CD4-positive, alpha-beta T cell treated with Interleukin-21 for 1 hour (primary cell): ENCODE data around the gene ZNRF2.
A peak's percentile ranks its signal among the peaks of the same experiment; 100 is the strongest.

Experiments
- DNase-seq: peaks from one replicate; pipeline ENCODE4 v3.0.0-alpha.2; 2020

The ZNRF2 gene

DNA sequence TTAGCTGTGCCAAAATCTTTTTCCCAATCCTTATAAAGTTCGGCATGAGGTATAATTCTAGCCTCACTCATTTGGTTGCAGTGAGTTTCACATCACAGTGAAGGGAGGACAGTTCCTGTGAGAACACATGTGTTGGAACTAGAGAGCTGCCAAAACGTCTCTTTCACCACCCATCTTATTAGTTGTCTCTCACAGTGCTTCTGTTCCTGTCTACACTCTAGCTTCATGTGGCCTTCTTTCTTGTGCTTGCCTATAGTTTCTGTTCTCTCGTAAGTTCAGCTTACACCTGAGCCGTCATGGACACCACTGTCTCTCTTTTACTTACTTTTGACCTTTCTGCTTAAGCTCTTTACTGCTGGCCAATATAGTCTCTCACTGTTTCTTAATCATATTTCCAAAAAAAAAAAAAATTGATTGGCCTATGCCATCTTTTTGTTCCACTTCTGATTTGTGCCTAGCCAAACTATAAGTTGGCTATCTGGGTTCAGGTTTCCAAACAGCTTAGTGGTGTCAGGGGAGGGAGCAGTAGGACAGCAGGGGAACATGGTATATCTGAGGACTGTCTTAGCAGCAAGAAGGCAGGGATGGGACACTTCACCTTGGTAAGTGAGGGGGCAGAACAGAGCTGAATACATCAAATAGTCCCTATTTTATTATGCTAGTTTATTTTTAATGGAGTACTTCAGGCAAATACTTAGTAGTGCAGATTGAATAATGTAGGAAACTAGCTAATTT is 38.0 kb downstream of the ZNRF2 start:
- peak; percentile 57 for DNase-seq

DNA sequence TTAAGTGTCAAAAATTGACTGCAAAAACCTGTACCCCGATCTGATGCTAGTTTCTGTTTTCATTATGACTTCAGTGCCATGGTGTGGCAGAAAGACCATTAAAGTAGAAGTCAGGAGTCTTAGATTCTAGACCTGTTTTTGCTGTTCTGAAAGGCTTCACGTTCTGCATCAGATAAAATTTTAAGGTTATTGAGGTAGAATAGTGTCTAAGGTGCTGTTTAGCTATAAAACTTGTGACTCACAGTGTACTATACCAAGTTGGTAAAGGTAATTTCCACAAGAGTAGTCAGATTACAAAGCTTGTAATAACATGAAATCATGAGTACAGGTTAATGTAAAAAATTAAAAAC is 38.6 kb downstream of the ZNRF2 start:
- DNase-seq = peak; percentile 40

DNA sequence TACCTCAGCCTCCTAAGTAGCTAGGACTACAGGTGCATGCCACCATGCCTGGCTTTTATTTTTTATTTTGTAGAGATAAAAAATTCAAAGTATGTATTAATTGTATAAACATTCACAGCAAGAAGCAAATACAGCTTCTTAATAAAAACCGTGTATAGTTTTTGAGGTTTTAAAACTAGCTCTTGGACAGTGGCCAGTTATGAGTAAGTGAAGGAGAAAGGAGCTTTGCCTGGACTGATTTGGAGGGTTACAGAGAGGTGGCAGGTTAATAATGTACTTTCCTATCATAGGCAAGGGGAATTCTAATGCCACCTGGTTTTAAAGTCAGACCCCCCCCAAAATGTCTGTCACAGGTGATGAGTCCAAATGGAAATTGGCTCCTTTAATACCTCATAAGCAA is 43.4 kb downstream of the ZNRF2 start:
- no peak for DNase-seq

DNA sequence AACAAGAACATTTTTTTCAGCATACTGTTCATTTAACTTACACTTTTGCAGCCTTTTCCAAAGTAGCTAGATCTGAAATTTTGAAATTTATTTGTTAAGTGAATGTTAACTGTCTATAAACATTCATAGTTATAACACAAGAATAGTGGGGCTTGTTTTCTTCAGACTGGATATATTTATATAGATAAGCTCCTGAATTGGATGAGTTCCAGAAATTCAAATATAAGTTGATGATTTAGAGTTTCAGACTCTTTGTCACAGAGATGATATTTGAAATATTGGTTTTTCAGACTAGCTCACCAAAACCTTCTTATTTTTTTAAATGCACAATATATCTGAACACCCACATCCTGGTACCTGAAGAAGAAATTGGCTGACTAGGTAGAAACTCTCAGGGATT is 44.0 kb downstream of the ZNRF2 start:
- DNase-seq = no peak

DNA sequence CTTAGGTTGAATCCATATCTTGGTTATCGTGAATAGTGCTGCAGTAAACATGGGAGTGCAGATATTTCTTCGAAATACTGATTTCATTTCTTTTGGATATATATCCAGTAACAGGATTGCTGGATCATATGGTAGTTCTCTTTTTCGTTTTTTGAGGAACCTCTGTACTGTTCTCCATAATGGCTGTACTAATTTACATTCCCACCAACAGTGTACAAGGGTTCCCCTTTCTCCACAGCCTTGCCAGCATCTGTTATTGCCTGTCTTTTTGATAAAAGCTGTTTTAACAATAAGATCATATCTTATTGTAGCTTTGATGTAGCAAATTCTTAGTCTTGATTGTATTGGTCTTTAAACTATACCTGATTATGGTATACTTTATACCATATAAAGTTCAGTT is 45.3 kb downstream of the ZNRF2 start:
- DNase-seq = no peak

DNA sequence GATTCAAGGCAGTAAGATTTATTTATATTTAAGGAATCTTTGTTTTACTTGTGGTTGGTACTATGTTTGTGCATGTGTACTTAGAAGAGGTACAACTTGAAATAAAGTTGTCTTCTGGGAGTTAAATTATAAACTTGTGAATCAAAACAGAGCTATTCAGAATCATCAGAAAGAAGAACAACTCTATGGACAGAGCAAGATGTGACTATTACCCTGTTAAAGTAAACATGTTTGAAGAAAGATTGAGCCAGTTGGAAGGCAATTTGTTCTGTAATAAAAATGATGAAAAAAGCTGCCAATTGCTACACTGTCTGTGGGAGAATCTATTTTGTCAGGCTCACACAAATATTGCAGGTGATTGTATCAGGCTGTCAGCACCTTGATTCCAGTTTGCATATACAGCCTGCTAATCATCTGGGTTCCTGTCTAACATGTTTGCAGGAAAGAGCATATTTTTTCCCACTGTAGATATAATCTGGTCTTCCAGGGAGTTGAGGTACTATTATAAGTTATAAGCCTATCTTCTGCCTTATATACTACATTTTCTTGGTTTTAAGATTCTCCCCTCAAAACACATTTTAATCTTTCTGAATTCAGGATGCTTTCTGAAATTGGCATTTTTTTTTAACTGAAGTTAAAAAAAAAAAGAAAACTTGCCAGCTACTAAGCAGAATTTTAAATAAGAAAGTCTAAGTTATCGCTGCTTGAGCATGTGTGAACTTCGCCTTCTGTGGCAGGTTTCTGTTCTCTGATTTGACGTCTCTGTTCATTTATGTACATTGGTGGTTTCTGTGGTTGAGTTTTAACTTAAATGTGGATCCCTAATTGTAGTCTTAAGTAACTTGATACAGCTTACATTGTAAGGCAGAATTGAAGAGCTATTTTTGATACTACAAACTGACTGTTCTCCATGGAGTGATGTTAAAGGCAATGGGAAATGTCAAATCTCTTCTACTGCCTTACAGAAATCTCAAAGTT is 46.0 kb downstream of the ZNRF2 start:
- peak; percentile 71 for DNase-seq

DNA sequence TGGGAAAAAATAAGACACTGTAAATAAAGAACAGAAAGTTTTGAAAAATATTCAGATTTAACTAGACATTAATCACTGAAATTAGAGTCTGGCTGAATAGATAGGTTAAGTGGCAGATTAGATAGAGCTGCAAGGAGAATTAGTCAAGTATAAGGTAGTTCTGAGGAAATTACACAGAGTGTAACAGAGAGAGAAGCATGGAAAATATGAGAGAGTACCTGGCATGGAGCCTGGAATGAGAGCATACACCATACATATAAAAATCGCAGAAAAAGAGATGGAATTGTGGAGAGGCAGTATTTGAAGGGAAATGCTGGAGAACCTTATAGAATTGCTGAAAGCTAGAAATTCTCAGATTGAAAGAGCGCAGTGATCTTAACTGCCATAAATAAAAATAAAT is 46.9 kb downstream of the ZNRF2 start:
- DNase-seq = no peak

DNA sequence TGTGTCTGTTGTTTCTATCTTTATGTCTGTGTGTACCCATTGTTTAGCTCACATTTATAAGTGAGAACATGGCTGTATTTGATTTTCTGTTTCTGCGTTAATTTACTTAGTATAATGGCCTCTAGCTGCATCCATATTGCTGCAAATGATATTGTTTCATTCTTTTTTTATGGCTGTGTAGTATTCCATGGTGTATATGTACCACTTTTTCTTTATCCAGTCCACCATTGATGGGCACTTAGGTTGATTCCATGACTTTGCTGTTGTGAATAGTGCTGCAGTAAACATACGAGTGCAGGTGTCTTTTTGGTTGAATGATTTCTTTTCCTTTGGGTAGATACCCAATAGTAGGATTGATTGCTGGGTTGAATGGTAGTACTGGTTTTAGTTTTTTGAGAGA is 48.2 kb downstream of the ZNRF2 start:
- no peak for DNase-seq

DNA sequence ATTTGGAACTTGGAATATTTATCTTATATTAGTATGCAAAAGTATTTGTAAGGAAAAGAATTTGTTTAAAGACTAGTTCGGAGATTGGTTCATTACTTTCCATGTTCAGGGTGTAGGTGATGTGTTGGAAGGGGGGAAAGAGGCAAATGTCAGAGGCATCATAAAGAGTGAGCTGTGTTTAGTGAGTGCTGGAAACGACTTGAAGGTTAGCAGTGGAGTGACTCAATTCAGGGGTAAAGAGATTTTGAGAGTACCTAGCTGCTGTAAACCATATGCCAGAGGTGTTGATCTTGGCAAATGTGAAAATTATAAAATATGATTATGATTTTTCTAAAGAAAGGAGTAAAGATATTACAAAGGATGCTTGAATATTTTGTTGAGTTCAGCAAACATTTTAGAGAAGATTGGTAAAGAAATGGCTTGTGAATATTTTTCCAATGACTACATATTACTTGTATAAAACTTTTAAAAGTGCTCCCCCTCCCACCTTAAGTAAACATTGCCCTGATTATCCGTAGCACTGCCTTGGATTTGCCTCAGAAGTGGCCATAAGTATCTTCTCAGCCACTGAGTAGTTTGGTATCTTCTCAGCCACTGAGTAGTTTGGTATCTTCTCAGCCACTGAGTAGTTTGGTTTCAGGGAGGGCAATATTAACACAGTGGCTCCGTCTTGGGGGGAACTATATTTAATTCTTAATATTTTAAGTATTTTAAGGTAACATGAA is 51.5 kb downstream of the ZNRF2 start:
- no peak for DNase-seq

DNA sequence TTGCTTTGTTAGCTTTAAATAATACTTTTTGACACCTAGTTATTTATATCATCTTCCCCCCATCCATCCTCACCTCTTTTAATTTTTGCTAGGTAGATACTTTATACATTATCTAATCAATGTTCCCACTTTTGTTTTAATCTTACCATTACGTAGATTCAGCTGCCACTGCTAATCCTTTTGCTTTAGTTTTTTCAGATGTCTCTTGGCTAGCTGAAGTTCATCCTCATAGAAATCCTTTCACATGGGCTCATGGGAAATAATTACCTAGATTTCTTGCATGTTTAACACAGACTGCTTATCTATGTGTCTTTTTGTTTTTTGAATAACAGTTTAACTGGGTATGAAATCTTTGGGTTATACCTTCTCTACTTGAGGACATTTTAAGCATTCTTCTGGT is 60.1 kb downstream of the ZNRF2 start:
- no peak for DNase-seq

DNA sequence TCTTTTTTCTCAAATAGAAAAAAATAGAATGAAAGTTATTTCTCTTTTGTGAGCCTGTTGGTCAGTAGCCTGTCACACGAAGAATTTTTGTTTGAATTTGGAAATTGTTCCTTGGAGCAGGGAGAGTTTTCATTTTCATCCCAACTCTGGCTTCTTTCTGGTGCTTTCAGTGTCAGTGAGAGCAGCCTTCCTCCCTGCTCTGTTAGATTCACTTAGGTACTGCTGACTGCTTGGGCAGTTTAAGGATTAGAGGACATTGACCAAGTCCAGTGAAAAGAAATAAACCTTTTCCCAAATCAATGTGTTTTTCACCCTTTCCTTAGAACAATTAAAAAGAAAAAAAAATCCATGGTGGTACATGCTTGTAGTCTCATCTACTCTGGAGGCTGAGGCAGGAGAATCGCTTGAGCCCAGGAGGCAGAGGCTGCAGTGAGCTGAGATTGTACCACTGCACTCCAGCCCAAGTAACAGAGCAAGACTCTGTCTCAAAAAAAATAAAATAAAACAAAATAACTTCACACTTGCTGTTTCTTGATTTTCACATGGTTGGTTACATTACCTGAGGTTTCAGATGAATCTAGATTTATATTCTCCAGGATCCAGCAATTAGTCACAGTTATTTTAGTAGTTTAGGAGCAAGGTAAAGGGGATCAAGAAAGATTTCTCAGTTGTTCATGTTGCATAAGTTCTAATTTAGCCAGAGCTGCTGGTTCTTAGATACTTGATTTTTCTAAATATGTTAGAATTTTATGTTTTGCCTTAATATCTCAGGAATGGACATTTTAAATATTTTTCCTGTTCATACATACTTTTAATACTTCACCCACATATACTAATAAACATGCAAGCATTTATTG is 63.1 kb downstream of the ZNRF2 start:
- peak; percentile 7 for DNase-seq

DNA sequence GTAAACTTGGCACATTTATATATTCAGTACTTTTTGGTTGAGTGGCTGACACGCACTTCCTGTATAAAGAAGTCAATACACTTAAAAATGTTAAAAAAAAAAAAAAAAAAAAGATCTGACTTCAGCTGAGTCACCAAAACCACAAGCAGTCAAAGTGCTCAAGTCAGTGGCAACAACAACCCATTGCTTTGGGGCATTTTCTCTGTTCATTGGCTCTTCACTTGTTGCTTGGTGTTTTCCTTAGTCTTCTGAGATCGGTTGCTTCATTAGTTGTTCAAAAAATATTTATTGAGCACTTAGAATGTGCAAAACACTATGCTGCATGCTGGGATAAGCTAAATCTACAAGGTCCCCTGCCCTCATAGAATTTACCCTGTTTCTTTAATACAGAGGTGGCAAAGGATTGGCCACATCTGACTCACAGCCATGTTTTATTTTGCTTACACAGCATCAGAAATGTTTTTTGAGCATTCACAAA is 63.7 kb downstream of the ZNRF2 start:
- DNase-seq = peak; percentile 85

DNA sequence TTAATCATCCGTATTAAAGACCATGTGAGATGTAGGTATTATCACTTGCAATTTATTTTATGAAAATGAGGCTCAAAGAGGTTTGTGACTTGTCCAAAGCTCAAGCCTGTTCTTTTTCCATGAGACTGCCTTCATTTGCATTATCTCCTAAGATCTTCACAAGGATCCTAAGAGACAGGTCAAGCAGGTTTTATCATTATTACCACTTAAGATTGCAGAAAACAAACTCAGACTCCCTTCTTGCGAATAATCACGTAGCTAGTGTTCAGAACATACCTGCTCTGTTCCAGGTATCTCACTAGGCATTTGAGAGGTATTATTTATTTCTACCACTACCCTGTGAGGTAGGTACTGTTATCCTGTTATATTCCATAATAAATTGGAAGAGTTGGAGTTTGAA is 64.8 kb downstream of the ZNRF2 start:
- DNase-seq = no peak

DNA sequence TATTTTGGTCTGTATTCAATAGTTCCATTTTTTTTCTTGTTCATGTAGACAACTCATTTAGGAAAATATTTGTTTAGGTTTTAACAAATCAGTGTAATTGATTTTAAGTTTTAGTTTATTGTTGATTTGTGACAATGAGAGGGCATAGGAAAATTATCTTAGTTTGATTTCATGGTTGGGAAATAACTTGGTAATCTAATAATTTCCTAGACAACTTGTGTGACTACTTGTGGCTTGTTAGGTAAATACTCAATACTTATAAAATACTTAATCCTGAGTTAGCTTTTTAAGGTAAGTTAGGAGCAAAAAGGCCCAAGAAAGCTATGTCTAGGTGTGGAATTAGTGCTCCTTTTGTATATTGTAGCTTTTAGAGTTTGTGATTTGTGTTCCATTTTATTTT is 65.4 kb downstream of the ZNRF2 start:
- DNase-seq = no peak

DNA sequence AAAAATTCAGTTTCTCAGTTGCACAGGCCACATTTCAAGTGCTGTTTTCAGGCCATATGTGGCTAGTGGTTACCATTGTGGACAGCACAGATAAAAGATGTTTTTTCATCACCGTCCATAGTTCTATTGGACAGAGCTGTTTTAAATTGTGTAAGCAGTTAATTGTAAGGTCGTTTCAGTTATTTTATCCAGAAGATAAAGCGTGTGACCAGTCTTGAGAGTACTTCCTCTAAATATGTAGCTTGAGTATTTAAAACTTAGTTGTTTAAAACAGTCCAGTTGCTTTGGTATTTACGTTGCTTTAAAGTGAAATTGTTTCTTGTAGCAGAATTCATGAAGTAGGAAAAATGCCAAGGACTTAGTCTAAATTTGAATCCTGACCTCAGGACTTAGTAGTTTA is 66.9 kb downstream of the ZNRF2 start:
- no peak for DNase-seq

DNA sequence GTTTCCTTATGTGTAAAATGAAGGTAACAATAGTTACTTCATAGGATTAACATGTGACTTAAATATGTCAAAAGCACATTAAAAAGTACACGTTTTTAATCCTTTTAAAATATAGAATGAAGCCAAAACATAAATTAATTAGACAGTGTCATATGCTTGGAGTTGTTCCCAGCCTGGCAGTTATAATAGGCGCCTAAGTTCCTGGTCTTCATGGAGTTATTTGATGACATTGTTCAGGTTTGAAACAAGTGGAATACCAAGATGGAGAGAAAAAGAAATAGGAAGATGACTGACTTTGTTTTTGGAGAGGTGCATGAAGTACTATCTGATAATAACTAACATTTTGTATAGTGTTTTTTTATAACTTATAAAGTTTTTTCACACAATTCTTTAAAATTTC is 67.3 kb downstream of the ZNRF2 start:
- DNase-seq = no peak

DNA sequence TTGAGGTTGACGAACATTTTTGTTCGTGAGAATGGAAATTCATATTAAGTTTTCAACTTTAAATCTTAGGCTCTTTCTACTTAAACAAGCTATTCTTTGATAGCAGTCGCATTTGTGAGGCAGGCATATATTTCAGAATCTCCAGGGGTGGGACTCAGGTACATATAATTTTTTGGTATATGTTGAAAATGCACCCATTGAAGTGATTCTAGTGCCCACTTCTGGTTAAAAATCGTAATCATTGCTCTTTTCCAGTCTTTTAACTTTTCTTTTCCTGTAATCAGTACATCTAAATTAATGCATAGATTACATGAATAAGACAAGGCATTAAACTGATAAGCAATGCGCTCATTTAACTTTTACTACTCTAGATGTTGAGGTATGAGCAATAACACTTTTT is 67.8 kb downstream of the ZNRF2 start:
- DNase-seq = peak; percentile 51

DNA sequence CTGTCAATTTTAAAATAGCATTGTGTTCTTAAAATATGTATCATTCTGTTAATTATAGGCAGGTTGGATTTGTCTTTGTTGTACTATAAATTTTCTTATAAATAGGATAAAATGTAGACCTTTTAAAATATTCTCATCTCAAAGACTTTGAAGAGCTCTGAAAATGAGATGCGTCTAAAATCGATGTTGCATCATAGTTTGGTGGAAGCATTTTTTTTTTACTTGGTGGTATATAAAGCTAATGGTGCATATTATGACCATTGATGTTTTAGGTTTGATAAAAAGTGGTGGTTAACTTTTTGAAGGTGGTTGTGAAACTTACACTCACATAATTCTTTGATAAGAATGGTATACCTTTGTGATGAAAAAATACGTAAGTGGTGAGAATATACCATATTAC is 69.1 kb downstream of the ZNRF2 start:
- DNase-seq = no peak

DNA sequence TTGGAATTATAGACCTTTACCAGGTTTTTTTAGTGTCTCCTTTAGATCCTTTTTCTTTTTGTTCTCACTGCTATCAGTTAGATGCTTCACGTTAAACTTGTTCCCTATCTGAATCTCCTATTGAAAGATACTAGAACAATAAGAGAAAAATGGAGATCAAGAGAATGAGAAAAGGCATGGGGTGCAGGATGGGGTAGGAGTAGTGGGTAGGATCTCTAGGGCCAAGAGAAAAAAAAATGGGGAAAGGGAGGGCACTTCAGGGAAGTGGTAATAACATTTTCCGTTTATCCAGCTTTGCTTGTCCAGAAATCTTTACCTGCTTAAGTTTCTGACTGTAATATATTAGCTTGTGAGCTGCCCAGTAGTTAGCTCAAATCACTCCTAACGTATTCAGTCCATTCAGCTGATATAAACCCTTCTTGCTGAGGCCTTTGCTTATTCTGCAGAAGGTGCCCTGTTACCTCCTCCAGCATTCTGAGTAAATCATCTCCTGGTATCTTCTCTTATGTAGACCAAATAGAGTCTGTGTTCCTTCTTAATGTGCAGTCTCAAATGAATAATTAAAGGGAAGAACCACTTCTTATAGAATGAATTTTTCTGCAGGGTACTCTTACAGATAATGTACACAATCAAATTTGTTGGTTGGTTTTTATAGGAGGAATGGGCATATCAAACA is 69.7 kb downstream of the ZNRF2 start:
- DNase-seq = no peak

DNA sequence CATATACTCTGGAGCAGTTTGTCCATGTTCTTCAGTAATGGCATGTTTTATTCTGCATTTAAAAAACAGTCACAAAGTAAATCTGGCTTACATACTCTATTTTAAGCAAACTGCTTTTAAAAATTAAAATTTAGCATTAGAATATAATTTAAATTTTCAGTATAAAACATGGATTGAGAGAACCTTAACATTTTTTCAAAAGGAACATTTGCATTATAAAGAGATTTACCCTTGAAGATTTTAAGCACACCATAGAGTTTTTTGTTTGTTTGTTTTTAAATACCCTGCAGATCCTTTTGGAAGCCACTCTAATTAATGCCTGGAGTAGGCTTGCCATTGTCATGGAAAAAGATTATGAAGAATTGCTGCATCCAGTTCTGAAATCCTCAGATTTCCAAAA is 70.4 kb downstream of the ZNRF2 start:
- DNase-seq = no peak

DNA sequence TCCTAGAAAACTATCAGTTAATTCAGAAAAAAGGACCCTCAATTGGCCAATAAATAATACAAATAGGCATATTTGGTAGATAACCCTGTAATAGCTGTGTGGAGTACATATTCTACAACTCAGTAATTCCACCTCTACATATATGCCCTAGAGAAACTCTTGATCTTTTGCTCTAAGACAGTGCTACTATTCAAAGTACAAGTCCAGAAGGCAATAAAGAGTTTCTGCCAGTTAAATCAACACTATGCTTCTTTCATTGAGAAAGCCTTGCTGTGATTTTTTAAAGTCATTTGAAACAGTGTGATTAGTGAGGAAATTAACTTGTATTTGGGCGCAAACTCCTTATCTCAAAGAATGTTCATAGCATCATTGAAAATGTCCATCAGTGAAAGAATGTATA is 75.6 kb downstream of the ZNRF2 start:
- no peak for DNase-seq
